HL-60 (cell line): Measurements from ENCODE around the gene CYTH4.

Experiments
- DNase-seq, 2 experiments: peaks; one replicate each; pipeline ENCODE4 v3.0.0-alpha.2; 2010 to 2020; ENCODE audit warnings: low read depth in 1 of 2, low spot score in 1 of 2
- H3K27ac ChIP-seq: fragments of 250-450 bp; sonication (Bioruptor Pico); replicated peaks from 2 replicates; pipeline ENCODE4 v1.5.1; 2020; ENCODE audit warnings: mild to moderate bottlenecking, moderate library complexity
- H3K27me3 ChIP-seq: fragments of 250-450 bp; sonication (Bioruptor Pico); 2 replicates; pipeline ENCODE4 v1.5.1; 2021; ENCODE audit warnings: mild to moderate bottlenecking, moderate library complexity; ENCODE audit not compliant: insufficient read depth, poor library complexity, severe bottlenecking
- H3K4me3 ChIP-seq: replicated peaks from 2 replicates; pipeline ENCODE4 v1.5.1; 2011; ENCODE audit warnings: mild to moderate bottlenecking, control low read depth, low read length; ENCODE audit not compliant: insufficient read depth
- CTCF ChIP-seq: IDR thresholded peaks from one replicate; pipeline ENCODE4 v1.5.1; 2011; ENCODE audit warnings: low read length, control low read depth, inconsistent platforms; ENCODE audit not compliant: insufficient read depth
- GABPA ChIP-seq: IDR thresholded peaks from 2 replicates; pipeline ENCODE4 v1.6.1; 2012; ENCODE audit warnings: low read depth
- POLR2AphosphoS5 ChIP-seq: IDR thresholded peaks from 2 replicates; pipeline ENCODE4 v1.6.1; 2012; ENCODE audit warnings: low read depth
- REST ChIP-seq: IDR thresholded peaks from 2 replicates; pipeline ENCODE4 v1.6.1; 2012; ENCODE audit warnings: low read depth; ENCODE audit not compliant: insufficient replicate concordance
- SPI1 ChIP-seq: IDR thresholded peaks from 2 replicates; pipeline ENCODE4 v1.6.1; 2012; ENCODE audit warnings: low read depth, mild to moderate bottlenecking, borderline replicate concordance

Gene CYTH4

GRCh38 chr22:37277384-37277783 lies 4.9 kb upstream of the CYTH4 start:
- H3K4me3 ChIP-seq = no peak overlapping the region

GRCh38 chr22:37278261-37278660 lies 4.0 kb upstream of the CYTH4 start:
- no peaks in the 10 kb centered on the region for H3K27me3 ChIP-seq
- TF ChIP-seq POLR2AphosphoS5 = no peak
- no peak for TF ChIP-seq CTCF
- TF ChIP-seq GABPA = no peak
- TF ChIP-seq SPI1 = no peak
- no peak for TF ChIP-seq REST
- no peak overlapping the region; the same call in 1 of the 2 replicates for H3K27ac ChIP-seq

More at GRCh38 chr22:37277384-37277783, 4.9 kb upstream of the CYTH4 start:
- Histone ChIP-seq H3K27me3 (no peaks in the 10 kb centered on the region), H3K27ac (no peak overlapping the region)
- no peak for DNase-seq
- TF ChIP-seq GABPA = no peak
- TF ChIP-seq POLR2AphosphoS5 = no peak
- no peak for TF ChIP-seq REST
- no peak for TF ChIP-seq SPI1
- no peak for TF ChIP-seq CTCF

DNA sequence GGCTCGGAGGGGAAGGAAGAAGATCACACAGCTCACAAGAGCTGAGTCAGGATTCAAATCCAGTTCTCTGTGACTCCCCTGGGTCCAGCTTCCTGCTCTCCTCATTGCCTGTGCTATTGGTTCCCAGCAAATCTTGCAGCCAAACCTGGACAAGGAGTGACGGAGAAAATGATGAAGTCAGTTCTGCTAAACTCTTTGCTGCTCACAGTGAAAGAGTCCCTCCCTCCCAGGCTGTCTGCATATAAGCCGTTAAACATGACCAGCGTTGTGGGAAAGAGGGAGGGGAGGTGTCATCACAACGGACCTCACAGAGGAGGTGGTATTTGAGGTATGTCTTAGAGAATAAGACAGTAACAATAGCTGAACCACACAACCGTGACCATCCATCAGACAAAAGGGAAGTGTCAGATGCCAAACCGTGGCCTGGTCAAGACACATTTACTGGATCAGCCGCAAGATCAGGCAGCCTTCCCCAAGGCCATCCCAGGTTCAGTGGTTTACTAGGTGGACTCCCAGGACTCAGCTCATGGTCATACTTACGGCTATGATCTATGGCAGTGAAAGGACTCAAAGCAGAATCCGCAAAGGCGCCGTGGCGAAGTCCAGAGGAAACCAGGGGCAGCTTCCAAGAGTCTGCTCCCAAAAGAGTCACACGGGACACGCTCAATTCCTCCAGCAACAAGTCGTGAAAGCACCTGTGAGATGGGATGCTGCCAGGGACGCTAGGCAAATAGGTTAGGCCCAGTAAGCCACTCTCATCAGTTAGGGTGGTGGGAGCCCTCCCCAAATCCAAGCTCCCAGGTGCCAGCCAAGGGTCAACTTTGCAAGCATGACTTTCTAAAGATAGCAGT lies 2.8 kb upstream of the CYTH4 start:
- Histone ChIP-seq H3K27me3 (no peaks in the 10 kb centered on the region), H3K27ac (peak overlapping the region; percentile 62), H3K4me3 (no peak overlapping the region)
- peak in 1 of 2 experiments; percentile 88 for DNase-seq
- TF ChIP-seq SPI1 (peak; percentile 83), POLR2AphosphoS5 (peak; percentile 53), REST (no peak), CTCF (no peak)

More at GRCh38 chr22:37278261-37278660, 4.0 kb upstream of the CYTH4 start:
- no peak for DNase-seq
- no peak overlapping the region for H3K4me3 ChIP-seq
